Measurements from ENCODE around the gene PAFAH2.

Gene PAFAH2

GRCh38 chr1:25927521-25928265 lies 70.2 kb downstream of the PAFAH2 start:
- Histone ChIP-seq H3K79me2 (ENCODE audit: insufficient read depth, low read depth) (no peaks in the 10 kb centered on the region), H2AFZ (ENCODE audit: low read depth) (no peak overlapping the region), H4K20me1 (ENCODE audit: insufficient read depth) (no peaks in the 10 kb centered on the region), H3K27me3 (ENCODE audit: insufficient read depth, low read depth) (no peaks in the 10 kb centered on the region), H3K4me2 (no peak overlapping the region), H3K4me3 (IDR thresholded peaks at IDR 0.05; ENCODE audit: insufficient read depth, low read depth, low read length) (no peak overlapping the region), H3K4me1 (ENCODE audit: low read depth, poor library complexity, severe bottlenecking) (no peaks in the 10 kb centered on the region), H3K36me3 (ENCODE audit: insufficient read depth) (no peaks in the 10 kb centered on the region), H3K9ac (no peak overlapping the region), H3K27ac (no peak overlapping the region)
- TF ChIP-seq, protein P1, sequence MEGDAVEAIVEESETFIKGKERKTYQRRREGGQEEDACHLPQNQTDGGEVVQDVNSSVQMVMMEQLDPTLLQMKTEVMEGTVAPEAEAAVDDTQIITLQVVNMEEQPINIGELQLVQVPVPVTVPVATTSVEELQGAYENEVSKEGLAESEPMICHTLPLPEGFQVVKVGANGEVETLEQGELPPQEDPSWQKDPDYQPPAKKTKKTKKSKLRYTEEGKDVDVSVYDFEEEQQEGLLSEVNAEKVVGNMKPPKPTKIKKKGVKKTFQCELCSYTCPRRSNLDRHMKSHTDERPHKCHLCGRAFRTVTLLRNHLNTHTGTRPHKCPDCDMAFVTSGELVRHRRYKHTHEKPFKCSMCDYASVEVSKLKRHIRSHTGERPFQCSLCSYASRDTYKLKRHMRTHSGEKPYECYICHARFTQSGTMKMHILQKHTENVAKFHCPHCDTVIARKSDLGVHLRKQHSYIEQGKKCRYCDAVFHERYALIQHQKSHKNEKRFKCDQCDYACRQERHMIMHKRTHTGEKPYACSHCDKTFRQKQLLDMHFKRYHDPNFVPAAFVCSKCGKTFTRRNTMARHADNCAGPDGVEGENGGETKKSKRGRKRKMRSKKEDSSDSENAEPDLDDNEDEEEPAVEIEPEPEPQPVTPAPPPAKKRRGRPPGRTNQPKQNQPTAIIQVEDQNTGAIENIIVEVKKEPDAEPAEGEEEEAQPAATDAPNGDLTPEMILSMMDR (conservative IDR thresholded peaks at IDR 0.05; ENCODE audit: low read depth, low read length): no peak

DNA sequence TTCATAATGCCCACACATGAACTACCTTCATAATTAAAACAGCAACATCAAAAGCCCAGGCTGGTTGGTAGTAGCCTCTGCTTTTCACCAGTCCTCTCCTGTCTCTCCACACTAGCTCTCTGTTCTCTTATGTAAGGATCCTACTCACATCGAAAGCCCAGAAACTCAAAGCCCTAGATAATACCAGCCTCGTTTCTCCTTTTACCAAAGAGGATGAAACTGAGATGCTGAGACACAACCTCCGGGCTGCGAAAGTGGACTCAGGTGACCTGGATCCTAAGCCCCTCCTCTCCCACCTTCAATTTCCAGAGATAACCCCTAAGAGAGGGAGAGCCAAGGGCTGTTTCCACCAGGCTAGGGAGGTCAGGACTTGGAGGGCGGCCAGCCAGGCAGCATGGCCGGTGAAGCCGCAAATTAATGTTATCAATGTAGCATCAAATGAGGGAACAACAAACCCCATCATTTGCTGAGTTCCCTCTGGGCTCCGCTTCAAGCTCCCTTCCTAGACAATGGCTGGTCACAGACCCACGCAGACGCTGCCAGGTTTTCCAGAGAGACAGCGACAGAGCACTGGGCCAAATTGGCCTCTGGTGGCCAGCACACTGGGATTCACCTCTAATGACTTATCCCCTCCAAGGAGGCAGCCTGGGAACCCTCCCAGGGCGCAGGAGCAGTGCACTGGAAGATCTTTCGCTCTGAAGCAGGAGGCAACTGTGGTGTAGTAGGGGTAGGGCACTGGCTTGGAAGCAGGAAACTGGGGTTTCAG lies 70.9 kb downstream of the PAFAH2 start:
- TF ChIP-seq, protein P1 (conservative IDR thresholded peaks at IDR 0.05; ENCODE audit: low read depth, low read length): no peak
- Histone ChIP-seq H3K4me2 (no peak overlapping the region), H3K4me3 (IDR thresholded peaks at IDR 0.05; ENCODE audit: insufficient read depth, low read depth, low read length) (no peak overlapping the region), H3K36me3 (ENCODE audit: insufficient read depth) (no peaks in the 10 kb centered on the region), H3K27me3 (ENCODE audit: insufficient read depth, low read depth) (no peaks in the 10 kb centered on the region), H3K4me1 (ENCODE audit: low read depth, poor library complexity, severe bottlenecking) (no peaks in the 10 kb centered on the region), H3K9ac (no peak overlapping the region), H3K79me2 (ENCODE audit: insufficient read depth, low read depth) (no peaks in the 10 kb centered on the region), H4K20me1 (ENCODE audit: insufficient read depth) (no peaks in the 10 kb centered on the region), H2AFZ (ENCODE audit: low read depth) (no peak overlapping the region), H3K27ac (no peak overlapping the region)

- no peak overlapping the region for H3K27ac ChIP-seq
- no peak overlapping the region for H3K4me3 ChIP-seq (IDR thresholded peaks at IDR 0.05; ENCODE audit: insufficient read depth, low read depth, low read length)
- H3K4me1 ChIP-seq (ENCODE audit: low read depth, poor library complexity, severe bottlenecking): no peaks in the 10 kb centered on the region
- no peak overlapping the region for H2AFZ ChIP-seq (ENCODE audit: low read depth)
- TF ChIP-seq, protein P1 (conservative IDR thresholded peaks at IDR 0.05; ENCODE audit: low read depth, low read length): no peak
- H3K9ac ChIP-seq: no peak overlapping the region
- H3K4me2 ChIP-seq: no peak overlapping the region
- H3K36me3 ChIP-seq (ENCODE audit: insufficient read depth): no peaks in the 10 kb centered on the region
- no peaks in the 10 kb centered on the region for H3K27me3 ChIP-seq (ENCODE audit: insufficient read depth, low read depth)
- H3K79me2 ChIP-seq (ENCODE audit: insufficient read depth, low read depth): no peaks in the 10 kb centered on the region
- H4K20me1 ChIP-seq (ENCODE audit: insufficient read depth): no peaks in the 10 kb centered on the region
Observed at GRCh38 chr1:25924454-25924853, 73.4 kb downstream of the PAFAH2 start.

- H3K27me3 ChIP-seq (ENCODE audit: insufficient read depth, low read depth): no peaks in the 10 kb centered on the region
- H3K9ac ChIP-seq: no peak overlapping the region
- H3K4me3 ChIP-seq (IDR thresholded peaks at IDR 0.05; ENCODE audit: insufficient read depth, low read depth, low read length): no peak overlapping the region
- TF ChIP-seq, protein P1 (conservative IDR thresholded peaks at IDR 0.05; ENCODE audit: low read depth, low read length): no peak
- H3K27ac ChIP-seq: no peak overlapping the region
- H3K79me2 ChIP-seq (ENCODE audit: insufficient read depth, low read depth): no peaks in the 10 kb centered on the region
- H3K4me1 ChIP-seq (ENCODE audit: low read depth, poor library complexity, severe bottlenecking): no peaks in the 10 kb centered on the region
- H4K20me1 ChIP-seq (ENCODE audit: insufficient read depth): no peaks in the 10 kb centered on the region
- no peak overlapping the region for H3K4me2 ChIP-seq
- H3K36me3 ChIP-seq (ENCODE audit: insufficient read depth): no peaks in the 10 kb centered on the region
- no peak overlapping the region for H2AFZ ChIP-seq (ENCODE audit: low read depth)
Observed at GRCh38 chr1:25922971-25923552, 74.8 kb downstream of the PAFAH2 start.
